ENCODE data around the gene INAFM2. TPM values are rescaled to one million over a fixed set of nuclear protein-coding genes. Genes with fewer than 3 reads are reported as not detected.

The INAFM2 gene
- total RNA-seq, 2 experiments from 2014 or later = 6.8 to 7.0 TPM

DNA sequence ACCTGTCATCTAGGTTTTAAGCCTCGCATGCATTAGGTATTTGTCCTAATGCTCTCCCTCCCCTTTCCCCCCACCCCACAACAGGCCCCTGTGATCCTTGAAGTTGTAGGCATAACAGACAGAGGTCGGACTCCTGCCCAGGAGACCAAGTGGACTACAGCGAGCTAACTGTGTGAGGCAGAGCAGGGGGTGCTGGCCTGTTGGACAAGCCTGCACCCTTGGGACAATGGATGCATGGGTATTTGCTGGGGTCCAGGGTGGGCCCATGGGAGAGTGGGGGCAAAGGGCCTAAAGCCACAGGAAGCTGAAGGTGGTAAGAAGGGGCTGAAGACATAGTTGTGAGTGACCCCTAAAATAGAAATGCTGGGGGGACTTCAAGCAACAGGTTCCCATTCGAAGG lies 18.2 kb upstream of the INAFM2 start:
- Mint-ChIP-seq H3K27me3 (no peaks in the 10 kb centered on the region), H3K27ac (no peak overlapping the region), H3K9me3 (no peaks in the 10 kb centered on the region), H3K4me1 (ENCODE audit: low read depth) (peaks cover 52% of the 10 kb centered on the region), H3K4me3 (peak overlapping the region; percentile 96), H3K36me3 (ENCODE audit: low read depth) (peaks cover 61% of the 10 kb centered on the region)
- ATAC-seq (ENCODE audit: poor library complexity) = no peak
- TF ChIP-seq CTCF (IDR thresholded peaks at IDR 0.05) = no peak
- DNase-seq = no peak
- H3K27me3 ChIP-seq (ENCODE audit: control insufficient read depth in 1 of 2, insufficient read depth in 2 of 2, low read length in 2 of 2) = no peaks in the 10 kb centered on the region
- H3K4me1 ChIP-seq (ENCODE audit: insufficient read depth, low read length) = peaks cover 52% of the 10 kb centered on the region
- peaks cover 42% of the 10 kb centered on the region for H3K36me3 ChIP-seq (ENCODE audit: insufficient read depth, low read length)
- H3K27ac ChIP-seq (ENCODE audit: low read depth in 1 of 2, low read length in 2 of 2) = no peak overlapping the region
- intact Hi-C loops (cut with DNase I, micrococcal nuclease) = no loop called here
- POLR2A ChIA-PET = interaction anchor here (0.6 to 4.6 kb wide), 3 partner anchors 12 to 23 kb away, joined by 4 to 28 read pairs (median 4); partner anchors contain the start of gene ANKRD63
- H3K9me3 ChIP-seq (ENCODE audit: control insufficient read depth in 1 of 2, insufficient read depth in 1 of 2, low read length in 2 of 2) = peaks cover 6% of the 10 kb centered on the region in 2 experiments
- CTCF ChIA-PET = interaction anchor here (1.2 kb wide), 1 partner anchor 18 kb away, joined by 3 read pairs; no protein-coding TSS in a partner anchor
- H3K4me3 ChIP-seq (ENCODE audit: low read length) = no peak overlapping the region

DNA sequence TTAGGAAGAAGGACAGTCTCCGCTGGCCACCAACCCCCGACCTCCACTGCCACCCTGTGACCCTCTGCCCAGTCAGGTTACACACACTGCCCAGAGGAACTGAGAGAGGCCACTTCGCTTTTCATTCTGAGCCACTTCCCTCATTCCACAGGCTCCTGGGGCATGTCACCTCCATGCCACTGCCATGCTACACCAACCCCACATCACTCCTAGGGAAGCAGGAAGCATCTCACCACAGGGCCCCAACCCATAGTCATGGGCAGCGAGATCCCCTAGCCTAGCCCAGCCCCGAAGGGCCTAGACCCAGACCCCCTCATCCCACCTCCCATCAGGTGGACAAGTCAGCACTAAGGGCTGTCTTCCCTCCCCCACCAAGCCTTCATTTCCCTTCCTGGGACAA lies 17.1 kb upstream of the INAFM2 start:
- Mint-ChIP-seq H3K4me1 (ENCODE audit: low read depth) (peaks cover 52% of the 10 kb centered on the region), H3K9me3 (no peaks in the 10 kb centered on the region), H3K36me3 (ENCODE audit: low read depth) (peaks cover 50% of the 10 kb centered on the region), H3K27ac (peak overlapping the region; percentile 95), H3K4me3 (peak overlapping the region; percentile 96), H3K27me3 (no peaks in the 10 kb centered on the region)
- ChIA-PET POLR2A (interaction anchor here (0.8 to 4.6 kb wide), 10 partner anchors 10 to 100 kb away, joined by 3 to 65 read pairs (median 10); partner anchors contain the start of genes ANKRD63, DISP2 and INAFM2), CTCF (interaction anchor here (2.6 to 5.4 kb wide), 4 partner anchors 15 to 32 kb away, joined by 15 to 55 read pairs (median 26); partner anchors contain the start of genes ANKRD63 and INAFM2)
- DNase-seq (peak in 2 of 14 experiments; percentile 34 to 36), ATAC-seq (ENCODE audit: poor library complexity) (no peak)
- Histone ChIP-seq H3K36me3 (ENCODE audit: insufficient read depth, low read length) (peaks cover 31% of the 10 kb centered on the region), H3K27ac (ENCODE audit: low read depth in 1 of 2, low read length in 2 of 2) (no peak overlapping the region), H3K9me3 (ENCODE audit: control insufficient read depth in 1 of 2, insufficient read depth in 1 of 2, low read length in 2 of 2) (no peaks in the 10 kb centered on the region), H3K4me3 (ENCODE audit: low read length) (peak overlapping the region; percentile 98), H3K4me1 (ENCODE audit: insufficient read depth, low read length) (peaks cover 52% of the 10 kb centered on the region), H3K27me3 (ENCODE audit: control insufficient read depth in 1 of 2, insufficient read depth in 2 of 2, low read length in 2 of 2) (no peaks in the 10 kb centered on the region)
- intact Hi-C loops (cut with DNase I, micrococcal nuclease) = loop anchor here in 1 of 2 experiments (2.0 kb wide), 2 partner anchors 16 to 32 kb away; partner anchors contain the start of gene INAFM2
- no peak for TF ChIP-seq CTCF (IDR thresholded peaks at IDR 0.05)

DNA sequence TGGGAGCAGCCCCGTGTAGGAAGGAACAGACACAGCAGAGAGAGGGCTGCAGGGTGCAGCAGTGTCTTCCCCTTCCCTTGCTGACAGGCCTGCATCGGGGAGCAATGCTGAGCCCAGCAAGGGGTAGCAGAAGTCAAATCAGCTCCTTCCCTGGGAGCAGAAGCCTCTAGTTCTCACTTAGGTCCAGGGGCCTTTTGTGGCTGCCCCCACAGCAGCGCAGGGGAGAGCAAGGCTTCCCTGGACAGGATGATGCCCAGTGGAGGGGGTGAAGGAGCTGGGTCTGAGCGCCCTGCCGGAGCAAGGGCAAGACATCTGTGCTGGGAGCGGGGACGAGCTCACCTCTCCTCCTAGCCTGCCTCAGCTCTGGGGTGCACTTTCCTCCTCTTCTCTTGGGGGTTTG lies 16.6 kb upstream of the INAFM2 start:
- peak overlapping the region; percentile 98 for H3K4me3 ChIP-seq (ENCODE audit: low read length)
- H3K27ac Mint-ChIP-seq = peak overlapping the region; percentile 95
- peaks cover 49% of the 10 kb centered on the region for H3K4me1 ChIP-seq (ENCODE audit: insufficient read depth, low read length)
- ATAC-seq (ENCODE audit: poor library complexity) (no peak), DNase-seq (peak in 4 of 14 experiments; percentile 29 to 45 (median 36))
- H3K27me3 Mint-ChIP-seq = no peaks in the 10 kb centered on the region
- H3K4me1 Mint-ChIP-seq (ENCODE audit: low read depth) = peaks cover 52% of the 10 kb centered on the region
- intact Hi-C loops (cut with DNase I, micrococcal nuclease) = loop anchor here in 1 of 2 experiments (1.0 to 2.0 kb wide), 3 partner anchors 16 to 32 kb away; partner anchors contain the start of gene INAFM2
- ChIA-PET CTCF (interaction anchor here (1.0 to 6.4 kb wide), 13 partner anchors 10 to 267 kb away, joined by 4 to 55 read pairs (median 8); partner anchors contain the start of genes ANKRD63, INAFM2 and SRP14), POLR2A (interaction anchor here (0.6 to 4.6 kb wide), 20 partner anchors 11 to 258 kb away, joined by 3 to 65 read pairs (median 4); partner anchors contain the start of genes ANKRD63, CCDC32, DISP2 and INAFM2)
- no peaks in the 10 kb centered on the region for H3K9me3 ChIP-seq (ENCODE audit: control insufficient read depth in 1 of 2, insufficient read depth in 1 of 2, low read length in 2 of 2)
- no peaks in the 10 kb centered on the region for H3K27me3 ChIP-seq (ENCODE audit: control insufficient read depth in 1 of 2, insufficient read depth in 2 of 2, low read length in 2 of 2)
- peak overlapping the region; percentile 34 to 43 for H3K27ac ChIP-seq (ENCODE audit: low read depth in 1 of 2, low read length in 2 of 2)
- no peaks in the 10 kb centered on the region for H3K9me3 Mint-ChIP-seq
- TF ChIP-seq CTCF (IDR thresholded peaks at IDR 0.05) = no peak
- peaks cover 25% of the 10 kb centered on the region for H3K36me3 ChIP-seq (ENCODE audit: insufficient read depth, low read length)
- H3K36me3 Mint-ChIP-seq (ENCODE audit: low read depth) = peaks cover 44% of the 10 kb centered on the region
- H3K4me3 Mint-ChIP-seq = peak overlapping the region; percentile 96
